ENCODE data around the gene SPEN. TPM values are rescaled to one million over a fixed set of nuclear protein-coding genes. Genes with fewer than 3 reads are reported as not detected.

Gene SPEN
- polyA plus RNA-seq, 3 donors from 2014 or later: 1.2 to 46.0 (median 6.0) TPM

DNA sequence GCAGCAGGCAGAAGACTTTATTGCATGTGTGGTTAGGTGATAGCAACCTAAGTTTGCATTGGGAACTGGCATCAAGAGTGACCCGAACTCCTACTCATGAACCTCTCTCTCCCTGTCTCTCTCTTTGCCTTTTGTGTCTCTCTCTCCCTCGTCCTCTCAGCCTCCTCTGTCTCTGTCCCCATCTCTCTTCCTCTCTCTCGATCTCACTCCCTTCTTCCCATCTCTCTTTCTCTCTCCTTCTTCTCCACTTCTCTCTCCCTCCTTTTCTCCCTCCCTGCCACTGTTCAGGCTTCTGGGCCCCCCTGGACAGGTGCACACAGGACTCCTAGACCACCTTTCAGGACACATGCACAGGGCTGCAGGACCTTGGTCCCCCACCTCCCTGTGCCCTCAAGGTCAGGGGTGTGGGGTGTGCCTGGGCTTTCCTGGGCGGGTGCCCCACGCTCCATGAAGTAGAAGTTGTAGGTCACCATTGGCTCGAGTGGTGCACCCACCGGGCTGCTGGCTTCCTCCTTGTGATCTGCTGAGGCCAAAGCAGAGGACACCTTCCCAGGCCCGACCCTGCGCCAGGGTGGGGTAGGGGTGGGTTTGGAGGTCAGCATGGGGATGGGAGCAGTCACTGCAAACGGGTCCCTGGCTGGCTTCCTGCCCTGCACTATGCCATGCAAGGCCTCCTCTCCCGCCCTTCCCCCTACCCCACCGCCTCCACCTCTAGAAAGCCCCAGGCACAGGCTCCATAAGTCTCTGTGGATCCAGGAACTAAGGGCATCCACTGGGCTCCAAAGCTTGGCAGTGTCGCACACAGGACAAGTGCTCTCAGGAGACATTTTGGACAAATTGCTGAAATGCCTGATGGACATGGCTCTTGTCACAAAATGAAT lies 141.6 kb downstream of the SPEN start:
- DNase-seq: no peak
- H3K36me3 Mint-ChIP-seq: no peaks in the 10 kb centered on the region
- H3K9me3 Mint-ChIP-seq: no peaks in the 10 kb centered on the region
- H3K4me1 Mint-ChIP-seq: no peaks in the 10 kb centered on the region
- no peak overlapping the region for H3K4me3 Mint-ChIP-seq
- peaks cover 0 to 3% (median 2%) of the 10 kb centered on the region in 3 donors for H3K27me3 Mint-ChIP-seq (ENCODE audit: low read depth in 3 of 3)
- peak overlapping the region in 2 of 6 donors; percentile 40 to 64 for H3K27ac Mint-ChIP-seq

DNA sequence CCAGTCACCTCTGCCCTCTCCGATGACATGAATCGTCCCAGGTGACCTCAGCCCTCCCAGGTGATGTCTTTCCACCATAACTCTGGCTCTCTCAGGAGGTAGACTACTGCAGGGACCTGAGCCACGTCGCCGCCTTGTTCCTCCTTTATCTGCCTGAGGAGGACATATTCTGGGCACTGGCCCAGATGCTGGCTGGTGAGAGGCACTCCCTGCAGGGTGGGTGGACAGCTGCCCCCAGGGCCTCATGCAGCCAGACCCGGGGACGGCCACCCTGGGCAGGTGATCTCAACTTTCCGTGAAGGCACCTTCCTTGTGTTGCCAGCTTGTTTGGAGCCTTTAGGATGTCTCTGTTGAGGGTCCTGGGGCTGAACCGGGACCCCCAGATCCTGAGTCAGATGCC lies 142.3 kb downstream of the SPEN start:
- H3K27ac Mint-ChIP-seq: no peak overlapping the region
- H3K36me3 Mint-ChIP-seq: no peaks in the 10 kb centered on the region
- no peaks in the 10 kb centered on the region for H3K9me3 Mint-ChIP-seq
- H3K4me1 Mint-ChIP-seq: no peaks in the 10 kb centered on the region
- no peak overlapping the region for H3K4me3 Mint-ChIP-seq
- peaks cover under 1 to 2% (median 2%) of the 10 kb centered on the region in 3 donors for H3K27me3 Mint-ChIP-seq (ENCODE audit: low read depth in 3 of 3)
- no peak for DNase-seq

Other genes starting within 250 kb of the SPEN start
- 1 to 10 TPM; 1.9 to 5.2 (median 3.3) TPM for gene DDI2, start 230.2 kb upstream of the SPEN start, polyA plus RNA-seq
- 1 to 10 TPM; 1.7 to 4.7 (median 3.2) TPM for gene PLEKHM2, start 163.4 kb upstream of the SPEN start, polyA plus RNA-seq
- not detected for gene SLC25A34, start 111.4 kb upstream of the SPEN start, polyA plus RNA-seq
- gene TMEM82, start 105.2 kb upstream of the SPEN start, polyA plus RNA-seq: not detected
- gene FBLIM1, start 88.9 kb upstream of the SPEN start, polyA plus RNA-seq: not detected
- gene UQCRHL, start 40.1 kb upstream of the SPEN start, polyA plus RNA-seq: 1 to 10 TPM in 1 of 3 donors, under 1 TPM in 1, not detected in 1; 0.90 to 1.3 TPM
- 10 to 100 TPM in 1 of 3 donors, 1 to 10 TPM in 2; 6.1 to 21.4 (median 7.0) TPM for gene ZBTB17, start 128.4 kb downstream of the SPEN start, polyA plus RNA-seq
- gene SRARP, start 156.5 kb downstream of the SPEN start, polyA plus RNA-seq: not detected
- not detected for gene HSPB7, start 170.3 kb downstream of the SPEN start, polyA plus RNA-seq
- gene CLCNKA, start 174.3 kb downstream of the SPEN start, polyA plus RNA-seq: not detected
- not detected for gene CLCNKB, start 196.1 kb downstream of the SPEN start, polyA plus RNA-seq
- not detected for gene FAM131C, start 225.9 kb downstream of the SPEN start, polyA plus RNA-seq

Measured in immature natural killer cell (primary cell).